HepG2 (cell line): Measurements from ENCODE around the gene HSF4. TPM values are rescaled to one million over a fixed set of nuclear protein-coding genes. Genes with fewer than 3 reads are reported as not detected.
A peak's percentile ranks its signal among the peaks of the same experiment; 100 is the strongest.

ENCODE experiments used
- BHLHE40 ChIP-seq: IDR thresholded peaks from 2 replicates; pipeline ENCODE4 v1.6.1; 2011; ENCODE audit warnings: low read length, improper control_type of control experiment
- GLI4 ChIP-seq: sonication (generic); formaldehyde crosslinking; IDR thresholded peaks from 2 replicates; pipeline ENCODE4 v1.5.1; 2020; ENCODE audit warnings: missing genetic modification reagents, mild to moderate bottlenecking, moderate library complexity, borderline replicate concordance
- HNRNPL ChIP-seq: fragments of 200-400 bp; formaldehyde crosslinking; IDR thresholded peaks from 2 replicates; pipeline ENCODE4 v1.6.1; 2017; ENCODE audit warnings: mild to moderate bottlenecking, low read depth, low read length
- MBD4 ChIP-seq: IDR thresholded peaks from 2 replicates; pipeline ENCODE4 v1.6.1; 2012; ENCODE audit warnings: low read length, inconsistent platforms, borderline replicate concordance
- MYNN ChIP-seq: sonication (generic); formaldehyde crosslinking; IDR thresholded peaks from 2 replicates; pipeline ENCODE4 v1.4.0; 2020; ENCODE audit warnings: mild to moderate bottlenecking, low read depth, missing genetic modification reagents
- RBM22 ChIP-seq: fragments of 200-400 bp; formaldehyde crosslinking; optimal IDR thresholded peaks from 2 replicates; pipeline ENCODE3; 2017; ENCODE audit warnings: mild to moderate bottlenecking, low read length, moderate library complexity
- SPEN ChIP-seq: sonication (generic); formaldehyde crosslinking; IDR thresholded peaks from 2 replicates; pipeline ENCODE4 v1.5.1; 2020; ENCODE audit warnings: low read depth, mild to moderate bottlenecking, missing genetic modification reagents
- TEAD2 ChIP-seq: sonication (generic); formaldehyde crosslinking; IDR thresholded peaks from 2 replicates; pipeline ENCODE4 v1.9.0; 2021; ENCODE audit warnings: missing genetic modification reagents
- ZNF160 ChIP-seq: sonication (generic); formaldehyde crosslinking; IDR thresholded peaks from 2 replicates; pipeline ENCODE4 v1.8.0; 2022; ENCODE audit warnings: mild to moderate bottlenecking, inconsistent platforms, missing genetic modification reagents
- ZNF225 ChIP-seq: sonication (generic); formaldehyde crosslinking; IDR thresholded peaks from 2 replicates; pipeline ENCODE4 v1.4.0; 2020; ENCODE audit warnings: mild to moderate bottlenecking, missing genetic modification reagents
- ZNF792 ChIP-seq: IDR thresholded peaks from 2 replicates; pipeline ENCODE4 v1.6.1; 2016
- polyA plus RNA-seq, 8 experiments: library from polyadenylated mRNA; depleted of rRNA in 3 of 8; stranded (reverse) in 7 of 8; unstranded in 1 of 8; fragments of >200 nt; fragmentation: Illumina TruSeq in 4 of 8; extraction: Trizol in 4 of 8; gene quantifications; 2 replicates each; pipeline versions ENCODE4 v1.2.1 to v1.2.3, GENCODE V29; 2011 to 2016; ENCODE audit warnings: low read depth in 4 of 8, missing spikeins in 1 of 8, mixed read lengths in 1 of 8; ENCODE audit not compliant: insufficient read depth in 1 of 8
- total RNA-seq, 5 experiments: library from RNA; depleted of rRNA; stranded (reverse); fragments of >200 nt; fragmentation: Illumina TruSeq; extraction: Trizol; gene quantifications; 2 replicates each; pipeline ENCODE4 v1.2.3, GENCODE V29; 2016; ENCODE audit warnings: low read depth in 1 of 5
- TF ChIP-seq, protein P1 (sequence below): sonication (generic); formaldehyde crosslinking; IDR thresholded peaks from 2 replicates; pipeline ENCODE4 v1.8.0; 2022; ENCODE audit warnings: mild to moderate bottlenecking, missing genetic modification reagents; ENCODE audit not compliant: insufficient replicate concordance
- TF ChIP-seq, protein P2 (sequence below): IDR thresholded peaks from 2 replicates; pipeline ENCODE4 v1.4.0; 2020; ENCODE audit warnings: mild to moderate bottlenecking, missing genetic modification reagents
- TF ChIP-seq, protein P3 (sequence below): sonication (generic); formaldehyde crosslinking; IDR thresholded peaks from 2 replicates; pipeline ENCODE4 v1.5.0; 2020; ENCODE audit warnings: missing genetic modification reagents

HSF4 gene
- total and polyA plus RNA-seq, 2 of the 13 experiments (the other 11 are each of a cell fraction or from before 2014, with no cell fraction given), result 3.5 to 16.9 TPM

DNA sequence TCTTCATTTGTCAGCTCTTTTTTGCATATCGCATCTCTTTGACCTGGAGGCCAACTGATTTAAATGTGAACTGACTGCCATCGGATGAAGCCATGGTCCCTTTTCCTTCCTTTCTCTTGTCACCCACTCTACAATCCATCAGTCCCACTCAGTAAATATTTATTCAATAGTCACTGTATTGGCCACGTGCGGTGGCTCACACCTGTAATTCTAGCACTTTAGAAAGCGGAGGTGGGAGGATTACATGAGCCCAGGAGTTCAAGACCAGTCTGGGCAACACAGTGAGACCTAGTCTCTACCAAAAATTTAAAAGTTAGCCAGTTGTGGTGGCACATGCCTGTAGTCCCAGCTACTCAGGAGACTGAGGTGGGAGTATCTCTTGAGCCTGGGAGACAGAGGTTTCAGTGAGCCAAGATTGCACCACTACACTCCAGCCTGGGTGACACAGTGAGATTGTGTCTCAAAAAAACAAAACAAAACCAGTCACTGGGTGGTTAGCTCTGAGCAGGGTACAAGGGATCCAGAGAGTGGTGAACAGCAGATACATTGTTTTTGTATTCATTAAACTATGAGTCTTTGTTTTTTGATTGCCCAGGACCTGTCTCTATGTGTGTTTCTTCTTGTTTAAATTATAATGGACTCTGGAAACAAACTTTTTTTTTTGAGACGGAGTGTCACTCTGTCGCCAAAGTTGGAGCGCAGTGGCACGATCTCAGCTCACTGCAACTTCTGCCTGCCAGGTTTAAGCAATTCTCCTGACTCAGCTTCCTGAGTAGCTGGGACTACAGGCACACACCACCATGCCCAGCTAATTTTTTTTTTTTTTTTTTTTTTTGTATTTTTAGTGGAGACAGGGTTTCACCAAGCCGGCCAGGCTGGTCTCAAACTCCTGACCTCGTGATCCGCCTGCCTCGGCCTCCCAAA, 47.9 kb upstream of the HSF4 start (continued):
- TF ChIP-seq, protein P1, sequence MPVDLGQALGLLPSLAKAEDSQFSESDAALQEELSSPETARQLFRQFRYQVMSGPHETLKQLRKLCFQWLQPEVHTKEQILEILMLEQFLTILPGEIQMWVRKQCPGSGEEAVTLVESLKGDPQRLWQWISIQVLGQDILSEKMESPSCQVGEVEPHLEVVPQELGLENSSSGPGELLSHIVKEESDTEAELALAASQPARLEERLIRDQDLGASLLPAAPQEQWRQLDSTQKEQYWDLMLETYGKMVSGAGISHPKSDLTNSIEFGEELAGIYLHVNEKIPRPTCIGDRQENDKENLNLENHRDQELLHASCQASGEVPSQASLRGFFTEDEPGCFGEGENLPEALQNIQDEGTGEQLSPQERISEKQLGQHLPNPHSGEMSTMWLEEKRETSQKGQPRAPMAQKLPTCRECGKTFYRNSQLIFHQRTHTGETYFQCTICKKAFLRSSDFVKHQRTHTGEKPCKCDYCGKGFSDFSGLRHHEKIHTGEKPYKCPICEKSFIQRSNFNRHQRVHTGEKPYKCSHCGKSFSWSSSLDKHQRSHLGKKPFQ, result no peak
- TF ChIP-seq, protein P2, sequence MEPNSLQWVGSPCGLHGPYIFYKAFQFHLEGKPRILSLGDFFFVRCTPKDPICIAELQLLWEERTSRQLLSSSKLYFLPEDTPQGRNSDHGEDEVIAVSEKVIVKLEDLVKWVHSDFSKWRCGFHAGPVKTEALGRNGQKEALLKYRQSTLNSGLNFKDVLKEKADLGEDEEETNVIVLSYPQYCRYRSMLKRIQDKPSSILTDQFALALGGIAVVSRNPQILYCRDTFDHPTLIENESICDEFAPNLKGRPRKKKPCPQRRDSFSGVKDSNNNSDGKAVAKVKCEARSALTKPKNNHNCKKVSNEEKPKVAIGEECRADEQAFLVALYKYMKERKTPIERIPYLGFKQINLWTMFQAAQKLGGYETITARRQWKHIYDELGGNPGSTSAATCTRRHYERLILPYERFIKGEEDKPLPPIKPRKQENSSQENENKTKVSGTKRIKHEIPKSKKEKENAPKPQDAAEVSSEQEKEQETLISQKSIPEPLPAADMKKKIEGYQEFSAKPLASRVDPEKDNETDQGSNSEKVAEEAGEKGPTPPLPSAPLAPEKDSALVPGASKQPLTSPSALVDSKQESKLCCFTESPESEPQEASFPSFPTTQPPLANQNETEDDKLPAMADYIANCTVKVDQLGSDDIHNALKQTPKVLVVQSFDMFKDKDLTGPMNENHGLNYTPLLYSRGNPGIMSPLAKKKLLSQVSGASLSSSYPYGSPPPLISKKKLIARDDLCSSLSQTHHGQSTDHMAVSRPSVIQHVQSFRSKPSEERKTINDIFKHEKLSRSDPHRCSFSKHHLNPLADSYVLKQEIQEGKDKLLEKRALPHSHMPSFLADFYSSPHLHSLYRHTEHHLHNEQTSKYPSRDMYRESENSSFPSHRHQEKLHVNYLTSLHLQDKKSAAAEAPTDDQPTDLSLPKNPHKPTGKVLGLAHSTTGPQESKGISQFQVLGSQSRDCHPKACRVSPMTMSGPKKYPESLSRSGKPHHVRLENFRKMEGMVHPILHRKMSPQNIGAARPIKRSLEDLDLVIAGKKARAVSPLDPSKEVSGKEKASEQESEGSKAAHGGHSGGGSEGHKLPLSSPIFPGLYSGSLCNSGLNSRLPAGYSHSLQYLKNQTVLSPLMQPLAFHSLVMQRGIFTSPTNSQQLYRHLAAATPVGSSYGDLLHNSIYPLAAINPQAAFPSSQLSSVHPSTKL (CRISPR knock-in tag), result peak; percentile 44
- TF ChIP-seq ZNF160 (CRISPR knock-in tag) (no peak), BHLHE40 (peak; percentile 73), MBD4 (no peak), RBM22 (no peak), ZNF792 (CRISPR knock-in tag) (no peak), GLI4 (CRISPR knock-in tag) (no peak), HNRNPL (no peak), SPEN (no peak), TEAD2 (CRISPR knock-in tag) (no peak), ZNF225 (CRISPR knock-in tag) (no peak), MYNN (no peak)
- TF ChIP-seq, protein P3, sequence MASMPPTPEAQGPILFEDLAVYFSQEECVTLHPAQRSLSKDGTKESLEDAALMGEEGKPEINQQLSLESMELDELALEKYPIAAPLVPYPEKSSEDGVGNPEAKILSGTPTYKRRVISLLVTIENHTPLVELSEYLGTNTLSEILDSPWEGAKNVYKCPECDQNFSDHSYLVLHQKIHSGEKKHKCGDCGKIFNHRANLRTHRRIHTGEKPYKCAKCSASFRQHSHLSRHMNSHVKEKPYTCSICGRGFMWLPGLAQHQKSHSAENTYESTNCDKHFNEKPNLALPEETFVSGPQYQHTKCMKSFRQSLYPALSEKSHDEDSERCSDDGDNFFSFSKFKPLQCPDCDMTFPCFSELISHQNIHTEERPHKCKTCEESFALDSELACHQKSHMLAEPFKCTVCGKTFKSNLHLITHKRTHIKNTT (CRISPR knock-in tag), result no peak
